Glutamatergic neuron (in vitro differentiated cells): Measurements from ENCODE around the gene NTRK1. TPM values are rescaled to one million over a fixed set of nuclear protein-coding genes. Genes with fewer than 3 reads are reported as not detected.

ENCODE experiments used
- DNase-seq: peaks from one replicate; pipeline ENCODE4 v3.0.0; 2022
- H3K27ac Mint-ChIP-seq: one replicate; pipeline ENCODE4 v1.8.0; 2020; ENCODE audit warnings: mild to moderate bottlenecking, mixed read lengths, inconsistent platforms; ENCODE audit not compliant: unreplicated experiment
- H3K27me3 Mint-ChIP-seq: one replicate; pipeline ENCODE4 v1.8.0; 2020; ENCODE audit warnings: mild to moderate bottlenecking, moderate library complexity, mixed read lengths, inconsistent platforms; ENCODE audit not compliant: unreplicated experiment
- H3K36me3 Mint-ChIP-seq: one replicate; pipeline ENCODE4 v1.8.0; 2020; ENCODE audit warnings: mild to moderate bottlenecking, mixed read lengths, inconsistent platforms; ENCODE audit not compliant: unreplicated experiment
- H3K4me1 Mint-ChIP-seq: one replicate; pipeline ENCODE4 v1.8.0; 2020; ENCODE audit warnings: mild to moderate bottlenecking, low read depth, mixed read lengths, inconsistent platforms; ENCODE audit not compliant: unreplicated experiment
- H3K4me3 Mint-ChIP-seq: one replicate; pipeline ENCODE4 v1.8.0; 2020; ENCODE audit warnings: mild to moderate bottlenecking, mixed read lengths, inconsistent platforms; ENCODE audit not compliant: unreplicated experiment
- H3K9me3 Mint-ChIP-seq: one replicate; pipeline ENCODE4 v1.8.0; 2020; ENCODE audit warnings: mild to moderate bottlenecking, moderate library complexity, mixed read lengths, inconsistent platforms; ENCODE audit not compliant: unreplicated experiment
- CTCF ChIP-seq: fragments of 200-600 bp; sonication (generic); IDR thresholded peaks from one replicate; pipeline ENCODE4 v1.5.0; 2021; ENCODE audit not compliant: partially characterized antibody, unreplicated experiment
- total RNA-seq: library from RNA; stranded (reverse); fragmentation: NEBNext Ultra II Directional; extraction: Animal tissue kit (Norgen Biotek cat#: 25700); gene quantifications from one replicate; pipeline ENCODE4 v1.2.1, GENCODE V29; 2021; ENCODE audit not compliant: unreplicated experiment

NTRK1 gene
- total RNA-seq, 1 donor from 2014 or later, result 296 TPM

- Mint-ChIP-seq H3K36me3 (no peaks in the 10 kb centered on the region), H3K4me1 (peaks cover 8% of the 10 kb centered on the region), H3K4me3 (no peak overlapping the region), H3K9me3 (peaks cover 2% of the 10 kb centered on the region), H3K27ac (no peak overlapping the region), H3K27me3 (peaks cover 8% of the 10 kb centered on the region)
- TF ChIP-seq CTCF, result no peak
- no peak for DNase-seq
Observed at GRCh38 chr1:156828400-156829124, 32.1 kb upstream of the NTRK1 start.

- Mint-ChIP-seq H3K36me3 (no peaks in the 10 kb centered on the region), H3K27me3 (peaks cover 15% of the 10 kb centered on the region), H3K4me3 (no peak overlapping the region), H3K4me1 (peaks cover 16% of the 10 kb centered on the region), H3K27ac (no peak overlapping the region), H3K9me3 (no peaks in the 10 kb centered on the region)
- no peak for TF ChIP-seq CTCF
- DNase-seq, result no peak
Observed at GRCh38 chr1:156832434-156832833, 28.2 kb upstream of the NTRK1 start.

GRCh38 chr1:156833603-156834002, 27.1 kb upstream of the NTRK1 start:
- no peak overlapping the region for H3K4me3 Mint-ChIP-seq
- no peaks in the 10 kb centered on the region for H3K36me3 Mint-ChIP-seq
- peaks cover 2% of the 10 kb centered on the region for H3K9me3 Mint-ChIP-seq
- H3K27me3 Mint-ChIP-seq, result peaks cover 20% of the 10 kb centered on the region
- no peak overlapping the region for H3K27ac Mint-ChIP-seq
- peaks cover 19% of the 10 kb centered on the region for H3K4me1 Mint-ChIP-seq
- no peak for DNase-seq
- no peak for TF ChIP-seq CTCF

- Mint-ChIP-seq H3K27me3 (peaks cover 17% of the 10 kb centered on the region), H3K4me3 (no peak overlapping the region), H3K4me1 (peaks cover 24% of the 10 kb centered on the region), H3K36me3 (no peaks in the 10 kb centered on the region), H3K27ac (no peak overlapping the region), H3K9me3 (peaks cover 2% of the 10 kb centered on the region)
- DNase-seq, result no peak
- TF ChIP-seq CTCF, result no peak
Observed at GRCh38 chr1:156834322-156834721, 26.3 kb upstream of the NTRK1 start.

GRCh38 chr1:156836041-156836654, 24.5 kb upstream of the NTRK1 start:
- DNase-seq, result no peak
- no peak for TF ChIP-seq CTCF
- H3K9me3 Mint-ChIP-seq, result peaks cover 2% of the 10 kb centered on the region
- peaks cover 15% of the 10 kb centered on the region for H3K27me3 Mint-ChIP-seq
- H3K27ac Mint-ChIP-seq, result no peak overlapping the region
- peaks cover 25% of the 10 kb centered on the region for H3K4me1 Mint-ChIP-seq
- H3K36me3 Mint-ChIP-seq, result no peaks in the 10 kb centered on the region
- no peak overlapping the region for H3K4me3 Mint-ChIP-seq
